Measurements from ENCODE around the gene MRPL52. TPM values are rescaled to one million over a fixed set of nuclear protein-coding genes. Genes with fewer than 3 reads are reported as not detected.
"Not testable (repeated sequence)": the region's sequence is repeated elsewhere in the genome, so short reads cannot be mapped to it uniquely, and the experiment has no call there.

The MRPL52 gene
- total RNA-seq, 1 donor from 2014 or later = 28.1 TPM

- Histone ChIP-seq H3K27me3 (no peaks in the 10 kb centered on the region), H3K9me3 (ENCODE audit: low read depth) (no peaks in the 10 kb centered on the region), H3K4me3 (no peak overlapping the region), H3K4me2 (no peak overlapping the region), H3K79me2 (ENCODE audit: low read depth) (no peaks in the 10 kb centered on the region), H3K4me1 (no peaks in the 10 kb centered on the region), H3K9ac (no peak overlapping the region), H4K20me1 (ENCODE audit: low read depth) (no peaks in the 10 kb centered on the region), H3K27ac (no peak overlapping the region), H2AFZ (replicated peaks) (no peak overlapping the region), H3K36me3 (no peaks in the 10 kb centered on the region), H3F3A (ENCODE audit: low read depth) (no peaks in the 10 kb centered on the region)
- TF ChIP-seq CTCF (IDR thresholded peaks at IDR 0.05) (no peak), EZH2 (IDR thresholded peaks at IDR 0.05) (no peak), EZH2phosphoT487 (IDR thresholded peaks at IDR 0.05) (no peak)
- no peak for DNase-seq (ENCODE audit: low spot score)
- H3K27ac Mint-ChIP-seq = peak overlapping the region; percentile 3
- H3K36me3 Mint-ChIP-seq = no peaks in the 10 kb centered on the region
- no peak overlapping the region for H3K4me3 Mint-ChIP-seq
- H3K9me3 Mint-ChIP-seq = no peaks in the 10 kb centered on the region
- peaks cover 2% of the 10 kb centered on the region for H3K27me3 Mint-ChIP-seq (ENCODE audit: insufficient read depth, low read depth)
- peaks cover 14% of the 10 kb centered on the region for H3K4me1 Mint-ChIP-seq
Observed at GRCh38 chr14:22781301-22781991, 48.2 kb upstream of the MRPL52 start.

GRCh38 chr14:22786685-22787084 is 43.0 kb upstream of the MRPL52 start:
- Mint-ChIP-seq H3K36me3 (no peaks in the 10 kb centered on the region), H3K4me1 (peaks cover under 1% of the 10 kb centered on the region), H3K9me3 (no peaks in the 10 kb centered on the region), H3K4me3 (no peak overlapping the region), H3K27me3 (ENCODE audit: insufficient read depth, low read depth) (no peaks in the 10 kb centered on the region), H3K27ac (no peak overlapping the region)
- Histone ChIP-seq H4K20me1 (ENCODE audit: low read depth) (no peaks in the 10 kb centered on the region), H3K9me3 (ENCODE audit: low read depth) (no peaks in the 10 kb centered on the region), H3K79me2 (ENCODE audit: low read depth) (no peaks in the 10 kb centered on the region), H3K9ac (no peak overlapping the region), H3K4me1 (no peaks in the 10 kb centered on the region), H2AFZ (replicated peaks) (no peak overlapping the region), H3K4me3 (no peak overlapping the region), H3K27ac (no peak overlapping the region), H3K4me2 (no peak overlapping the region), H3F3A (ENCODE audit: low read depth) (no peaks in the 10 kb centered on the region), H3K36me3 (no peaks in the 10 kb centered on the region), H3K27me3 (no peaks in the 10 kb centered on the region)
- no peak for DNase-seq (ENCODE audit: low spot score)
- TF ChIP-seq EZH2 (IDR thresholded peaks at IDR 0.05) = no peak
- no peak for TF ChIP-seq CTCF (IDR thresholded peaks at IDR 0.05)
- no peak for TF ChIP-seq EZH2phosphoT487 (IDR thresholded peaks at IDR 0.05)

DNA sequence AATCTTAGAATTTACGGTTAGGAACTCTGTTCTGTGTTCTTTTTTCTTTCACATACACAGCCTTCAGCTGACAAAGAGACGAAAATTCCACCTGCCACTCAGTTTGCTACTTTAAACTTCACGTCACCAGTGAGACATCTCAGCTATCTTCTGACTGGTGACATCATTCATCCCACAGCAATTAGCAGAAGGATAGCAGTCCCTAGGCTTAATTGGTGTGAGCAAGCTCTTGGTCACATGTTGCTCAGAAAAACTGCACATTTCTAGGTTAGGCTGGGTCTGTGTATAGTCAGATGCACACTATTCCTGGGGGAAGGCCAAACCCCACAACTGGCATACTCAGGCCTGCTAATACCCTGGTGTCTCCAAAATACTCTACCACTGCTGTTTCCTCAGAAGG is 38.4 kb upstream of the MRPL52 start:
- H3K36me3 ChIP-seq = no peaks in the 10 kb centered on the region
- Mint-ChIP-seq H3K27ac (no peak overlapping the region), H3K27me3 (ENCODE audit: insufficient read depth, low read depth) (peaks cover 6% of the 10 kb centered on the region), H3K36me3 (no peaks in the 10 kb centered on the region), H3K4me1 (no peaks in the 10 kb centered on the region), H3K9me3 (no peaks in the 10 kb centered on the region), H3K4me3 (no peak overlapping the region)
- no peak overlapping the region for H3K9ac ChIP-seq
- no peak for DNase-seq (ENCODE audit: low spot score)
- no peak overlapping the region for H3K4me2 ChIP-seq
- H3K27ac ChIP-seq = no peak overlapping the region
- H3F3A ChIP-seq (ENCODE audit: low read depth) = no peaks in the 10 kb centered on the region
- no peaks in the 10 kb centered on the region for H4K20me1 ChIP-seq (ENCODE audit: low read depth)
- H2AFZ ChIP-seq (replicated peaks) = no peak overlapping the region
- no peak for TF ChIP-seq EZH2phosphoT487 (IDR thresholded peaks at IDR 0.05)
- H3K4me1 ChIP-seq = no peaks in the 10 kb centered on the region
- H3K79me2 ChIP-seq (ENCODE audit: low read depth) = no peaks in the 10 kb centered on the region
- H3K9me3 ChIP-seq (ENCODE audit: low read depth) = no peaks in the 10 kb centered on the region
- no peaks in the 10 kb centered on the region for H3K27me3 ChIP-seq
- H3K4me3 ChIP-seq = no peak overlapping the region

- H3F3A ChIP-seq (ENCODE audit: low read depth) = no peaks in the 10 kb centered on the region
- H2AFZ ChIP-seq (replicated peaks) = no peak overlapping the region
- peaks cover 6% of the 10 kb centered on the region for H3K27me3 Mint-ChIP-seq (ENCODE audit: insufficient read depth, low read depth)
- no peaks in the 10 kb centered on the region for H3K27me3 ChIP-seq
- no peaks in the 10 kb centered on the region for H3K9me3 Mint-ChIP-seq
- H3K4me2 ChIP-seq = no peak overlapping the region
- H4K20me1 ChIP-seq (ENCODE audit: low read depth) = no peaks in the 10 kb centered on the region
- H3K9me3 ChIP-seq (ENCODE audit: low read depth) = no peaks in the 10 kb centered on the region
- H3K4me3 ChIP-seq = no peak overlapping the region
- H3K4me1 ChIP-seq = no peaks in the 10 kb centered on the region
- H3K9ac ChIP-seq = no peak overlapping the region
- TF ChIP-seq CTCF (IDR thresholded peaks at IDR 0.05) (no peak), EZH2 (IDR thresholded peaks at IDR 0.05) (no peak), EZH2phosphoT487 (IDR thresholded peaks at IDR 0.05) (no peak)
- DNase-seq (ENCODE audit: low spot score) = no peak
- H3K4me3 Mint-ChIP-seq = no peak overlapping the region
- no peaks in the 10 kb centered on the region for H3K36me3 ChIP-seq
- H3K79me2 ChIP-seq (ENCODE audit: low read depth) = no peaks in the 10 kb centered on the region
- peaks cover 1% of the 10 kb centered on the region for H3K4me1 Mint-ChIP-seq
- no peak overlapping the region for H3K27ac Mint-ChIP-seq
- no peaks in the 10 kb centered on the region for H3K36me3 Mint-ChIP-seq
- H3K27ac ChIP-seq = no peak overlapping the region
Observed at GRCh38 chr14:22792158-22792557, 37.5 kb upstream of the MRPL52 start.

- not testable (repeated sequence) for H3K4me1 ChIP-seq
Observed at GRCh38 chr14:22793550-22793949, 36.1 kb upstream of the MRPL52 start.

More at GRCh38 chr14:22793550-22793949, 36.1 kb upstream of the MRPL52 start:
- not testable (repeated sequence) for H3K4me2 ChIP-seq; H3K4me1 Mint-ChIP-seq; H3K27me3 ChIP-seq; H3K9me3 ChIP-seq (ENCODE audit: low read depth); H3K4me3 ChIP-seq; H3K9ac ChIP-seq; H3K4me3 Mint-ChIP-seq; H3K36me3 ChIP-seq; H3K79me2 ChIP-seq (ENCODE audit: low read depth); H4K20me1 ChIP-seq (ENCODE audit: low read depth); H3K9me3 Mint-ChIP-seq; H3K27ac ChIP-seq; H2AFZ ChIP-seq (replicated peaks); H3K27ac Mint-ChIP-seq; H3F3A ChIP-seq (ENCODE audit: low read depth); H3K36me3 Mint-ChIP-seq; H3K27me3 Mint-ChIP-seq (ENCODE audit: insufficient read depth, low read depth); DNase-seq (ENCODE audit: low spot score)
